ENCODE measurements around the gene UCHL3. TPM values are rescaled to one million over a fixed set of nuclear protein-coding genes. Genes with fewer than 3 reads are reported as not detected.

UCHL3 gene
- total RNA-seq, 2 experiments from 2014 or later, result 16.0 to 17.7 TPM

GRCh38 chr13:75512253-75512652 lies 37.3 kb upstream of the UCHL3 start:
- Histone ChIP-seq H3K9me3 (ENCODE audit: control insufficient read depth in 1 of 2, insufficient read depth in 1 of 2, low read length in 2 of 2) (no peaks in the 10 kb centered on the region), H3K27ac (ENCODE audit: low read depth in 1 of 2, low read length in 2 of 2) (no peak overlapping the region), H3K4me3 (ENCODE audit: low read length) (no peak overlapping the region), H3K36me3 (ENCODE audit: insufficient read depth, low read length) (no peaks in the 10 kb centered on the region), H3K4me1 (ENCODE audit: insufficient read depth, low read length) (no peaks in the 10 kb centered on the region), H3K27me3 (ENCODE audit: control insufficient read depth in 1 of 2, insufficient read depth in 2 of 2, low read length in 2 of 2) (peaks cover 0 to 4% of the 10 kb centered on the region in 2 experiments)
- no peaks in the 10 kb centered on the region for H3K9me3 Mint-ChIP-seq
- intact Hi-C loops (cut with DNase I, micrococcal nuclease), result no loop called here
- POLR2A ChIA-PET, result no interaction called here
- H3K27me3 Mint-ChIP-seq, result no peaks in the 10 kb centered on the region
- DNase-seq (peak in 1 of 14 experiments; percentile 13), ATAC-seq (ENCODE audit: poor library complexity) (no peak)
- H3K4me3 Mint-ChIP-seq, result no peak overlapping the region
- no peak for TF ChIP-seq CTCF (IDR thresholded peaks at IDR 0.05)
- H3K4me1 Mint-ChIP-seq (ENCODE audit: low read depth), result no peaks in the 10 kb centered on the region
- H3K27ac Mint-ChIP-seq, result no peak overlapping the region
- CTCF ChIA-PET, result no interaction called here
- H3K36me3 Mint-ChIP-seq (ENCODE audit: low read depth), result no peaks in the 10 kb centered on the region

GRCh38 chr13:75513271-75513670 lies 36.3 kb upstream of the UCHL3 start:
- CTCF ChIA-PET, result no interaction called here
- intact Hi-C loops (cut with DNase I, micrococcal nuclease), result no loop called here
- H3K27me3 Mint-ChIP-seq, result no peaks in the 10 kb centered on the region

GRCh38 chr13:75514080-75514995 lies 35.3 kb upstream of the UCHL3 start:
- ATAC-seq (ENCODE audit: poor library complexity) (no peak), DNase-seq (no peak)
- Mint-ChIP-seq H3K27ac (no peak overlapping the region), H3K9me3 (no peaks in the 10 kb centered on the region), H3K4me1 (ENCODE audit: low read depth) (no peaks in the 10 kb centered on the region), H3K4me3 (no peak overlapping the region), H3K27me3 (no peaks in the 10 kb centered on the region), H3K36me3 (ENCODE audit: low read depth) (no peaks in the 10 kb centered on the region)
- Histone ChIP-seq H3K36me3 (ENCODE audit: insufficient read depth, low read length) (no peaks in the 10 kb centered on the region), H3K27me3 (ENCODE audit: control insufficient read depth in 1 of 2, insufficient read depth in 2 of 2, low read length in 2 of 2) (peaks cover 0 to 4% of the 10 kb centered on the region in 2 experiments), H3K4me1 (ENCODE audit: insufficient read depth, low read length) (no peaks in the 10 kb centered on the region), H3K27ac (ENCODE audit: low read depth in 1 of 2, low read length in 2 of 2) (no peak overlapping the region), H3K9me3 (ENCODE audit: control insufficient read depth in 1 of 2, insufficient read depth in 1 of 2, low read length in 2 of 2) (peaks cover 0 to 8% of the 10 kb centered on the region in 2 experiments), H3K4me3 (ENCODE audit: low read length) (no peak overlapping the region)
- no peak for TF ChIP-seq CTCF (IDR thresholded peaks at IDR 0.05)
- ChIA-PET CTCF (no interaction called here), POLR2A (no interaction called here)
- intact Hi-C loops (cut with DNase I, micrococcal nuclease), result no loop called here

More at GRCh38 chr13:75513271-75513670, 36.3 kb upstream of the UCHL3 start:
- Mint-ChIP-seq H3K27ac (no peak overlapping the region), H3K4me3 (no peak overlapping the region), H3K9me3 (no peaks in the 10 kb centered on the region), H3K4me1 (ENCODE audit: low read depth) (no peaks in the 10 kb centered on the region), H3K36me3 (ENCODE audit: low read depth) (no peaks in the 10 kb centered on the region)
- no peak for TF ChIP-seq CTCF (IDR thresholded peaks at IDR 0.05)
- Histone ChIP-seq H3K27me3 (ENCODE audit: control insufficient read depth in 1 of 2, insufficient read depth in 2 of 2, low read length in 2 of 2) (peaks cover 0 to 4% of the 10 kb centered on the region in 2 experiments), H3K36me3 (ENCODE audit: insufficient read depth, low read length) (no peaks in the 10 kb centered on the region), H3K9me3 (ENCODE audit: control insufficient read depth in 1 of 2, insufficient read depth in 1 of 2, low read length in 2 of 2) (peaks cover 0 to 2% of the 10 kb centered on the region in 2 experiments), H3K4me3 (ENCODE audit: low read length) (no peak overlapping the region), H3K27ac (ENCODE audit: low read depth in 1 of 2, low read length in 2 of 2) (no peak overlapping the region), H3K4me1 (ENCODE audit: insufficient read depth, low read length) (no peaks in the 10 kb centered on the region)
- DNase-seq (no peak), ATAC-seq (ENCODE audit: poor library complexity) (no peak)
- POLR2A ChIA-PET, result no interaction called here
